GM19463 (cell line): ENCODE measurements around the gene TEF.
"Not testable (repeated sequence)": the region's sequence is repeated elsewhere in the genome, so short reads cannot be mapped to it uniquely, and the experiment has no call there.

Experiments used
- ATAC-seq: cut with Tn5 transposase; IDR thresholded peaks from one replicate; pipeline ENCODE4 v1.9.1; 2021; ENCODE audit warnings: mild to moderate bottlenecking, moderate library complexity; ENCODE audit not compliant: unreplicated experiment

TEF gene

GRCh38 chr22:41380993-41381328 is 781 bp upstream of the TEF start:
- peak; percentile 4 for ATAC-seq

GRCh38 chr22:41382098-41382578 is 396 bp downstream of the TEF start:
- ATAC-seq = peak; percentile 28

GRCh38 chr22:41382610-41383009 is 868 bp downstream of the TEF start:
- no peak for ATAC-seq

- no peak for ATAC-seq
These were observed 1.3 kb downstream of the TEF start for GRCh38 chr22:41383085-41383484.

- no peak for ATAC-seq
These were observed 2.4 kb downstream of the TEF start for GRCh38 chr22:41384128-41384527.

- no peak for ATAC-seq
These were observed 5.6 kb downstream of the TEF start for GRCh38 chr22:41387341-41387740.

- no peak for ATAC-seq
These were observed 12.2 kb downstream of the TEF start for GRCh38 chr22:41394012-41394356.

- no peak for ATAC-seq
These were observed 13.9 kb downstream of the TEF start for GRCh38 chr22:41395531-41396240.

GRCh38 chr22:41397143-41397811 is 15.5 kb downstream of the TEF start:
- ATAC-seq = no peak

- no peak for ATAC-seq
These were observed 17.2 kb downstream of the TEF start for GRCh38 chr22:41398921-41399320.

- no peak for ATAC-seq
These were observed 20.3 kb downstream of the TEF start for GRCh38 chr22:41401781-41402648.

GRCh38 chr22:41402851-41403250 is 21.1 kb downstream of the TEF start:
- ATAC-seq = not testable (repeated sequence)

GRCh38 chr22:41403532-41404318 is 22.0 kb downstream of the TEF start:
- ATAC-seq = peak; percentile 83

- ATAC-seq = no peak
These were observed 23.8 kb downstream of the TEF start for GRCh38 chr22:41405588-41405987.

GRCh38 chr22:41406410-41406809 is 24.7 kb downstream of the TEF start:
- ATAC-seq = no peak

GRCh38 chr22:41407433-41407832 is 25.7 kb downstream of the TEF start:
- no peak for ATAC-seq

- ATAC-seq = no peak
These were observed 26.9 kb downstream of the TEF start for GRCh38 chr22:41408665-41409064.

- no peak for ATAC-seq
These were observed 28.6 kb downstream of the TEF start for GRCh38 chr22:41410311-41410751.

GRCh38 chr22:41411021-41411851 is 29.5 kb downstream of the TEF start:
- ATAC-seq = no peak

GRCh38 chr22:41415554-41415953 is 33.8 kb downstream of the TEF start:
- ATAC-seq = no peak
